ENCODE results near the gene CTDP1.

CTDP1 gene

DNA sequence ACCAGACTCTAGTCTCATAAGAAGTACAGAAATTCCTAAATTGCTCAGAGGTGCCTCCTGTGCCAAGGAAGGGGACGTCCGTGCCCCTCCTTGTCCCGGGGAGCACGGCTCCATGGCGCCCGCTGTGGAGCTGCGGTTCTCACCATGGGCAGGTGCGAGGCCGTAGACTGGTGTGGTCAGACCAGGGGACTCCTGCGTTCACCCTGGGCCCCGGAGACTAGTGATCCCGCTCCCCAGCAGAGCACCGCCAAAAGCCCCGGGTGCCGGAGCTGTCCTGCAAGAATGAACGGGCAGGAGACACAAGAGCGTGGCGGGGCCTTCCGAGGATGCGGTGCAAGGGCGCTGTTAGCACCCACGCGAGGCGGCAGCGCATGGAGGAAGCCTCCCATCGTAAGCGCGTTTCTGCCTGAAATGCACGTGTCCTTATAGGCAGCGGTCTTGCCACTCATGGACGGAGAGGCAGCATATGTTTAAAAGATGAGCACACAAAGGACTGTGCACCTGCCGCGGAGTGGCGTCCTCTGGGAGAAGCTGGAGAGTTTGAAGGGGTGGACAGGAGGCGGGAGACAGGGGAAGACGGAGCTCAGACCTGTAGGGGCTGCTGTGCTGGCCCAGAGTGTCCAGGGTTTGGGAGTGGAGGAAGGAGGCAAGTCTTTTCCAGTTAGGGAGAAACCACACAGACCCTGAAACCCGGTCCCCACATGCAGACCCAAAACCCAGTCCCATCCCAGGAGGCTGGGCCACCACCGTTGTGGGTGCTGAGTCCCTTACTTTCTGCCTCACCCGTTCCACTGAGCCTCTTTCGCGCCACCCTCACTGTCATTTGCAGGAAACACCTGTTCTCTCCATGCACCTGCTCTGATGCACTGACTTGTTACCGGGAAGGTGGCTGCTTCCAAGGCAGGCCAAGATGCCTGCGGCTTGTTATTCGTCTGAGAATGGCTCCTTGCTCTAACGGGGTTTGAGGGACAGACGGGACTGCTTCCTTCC, 110.6 kb downstream of the CTDP1 start:
- H3K9ac ChIP-seq (ENCODE audit: low read length) = no peak overlapping the region
- H3K4me3 ChIP-seq (ENCODE audit: low read depth, low read length, poor library complexity, severe bottlenecking) = no peak overlapping the region
- no peaks in the 10 kb centered on the region for H3K9me2 ChIP-seq (ENCODE audit: low read depth, low read length)
- no peaks in the 10 kb centered on the region for H4K20me1 ChIP-seq (ENCODE audit: insufficient read depth, low read length)
- TF ChIP-seq, protein P1, sequence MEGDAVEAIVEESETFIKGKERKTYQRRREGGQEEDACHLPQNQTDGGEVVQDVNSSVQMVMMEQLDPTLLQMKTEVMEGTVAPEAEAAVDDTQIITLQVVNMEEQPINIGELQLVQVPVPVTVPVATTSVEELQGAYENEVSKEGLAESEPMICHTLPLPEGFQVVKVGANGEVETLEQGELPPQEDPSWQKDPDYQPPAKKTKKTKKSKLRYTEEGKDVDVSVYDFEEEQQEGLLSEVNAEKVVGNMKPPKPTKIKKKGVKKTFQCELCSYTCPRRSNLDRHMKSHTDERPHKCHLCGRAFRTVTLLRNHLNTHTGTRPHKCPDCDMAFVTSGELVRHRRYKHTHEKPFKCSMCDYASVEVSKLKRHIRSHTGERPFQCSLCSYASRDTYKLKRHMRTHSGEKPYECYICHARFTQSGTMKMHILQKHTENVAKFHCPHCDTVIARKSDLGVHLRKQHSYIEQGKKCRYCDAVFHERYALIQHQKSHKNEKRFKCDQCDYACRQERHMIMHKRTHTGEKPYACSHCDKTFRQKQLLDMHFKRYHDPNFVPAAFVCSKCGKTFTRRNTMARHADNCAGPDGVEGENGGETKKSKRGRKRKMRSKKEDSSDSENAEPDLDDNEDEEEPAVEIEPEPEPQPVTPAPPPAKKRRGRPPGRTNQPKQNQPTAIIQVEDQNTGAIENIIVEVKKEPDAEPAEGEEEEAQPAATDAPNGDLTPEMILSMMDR (IDR thresholded peaks at IDR 0.05; ENCODE audit: low read length) = no peak
- TF ChIP-seq EZH2 (IDR thresholded peaks at IDR 0.05; ENCODE audit: borderline replicate concordance, low read length) = no peak
- H3K27me3 ChIP-seq (ENCODE audit: insufficient read depth, low read length) = peaks cover 12% of the 10 kb centered on the region; the same call in 1 of the 2 replicates
- peaks cover 18% of the 10 kb centered on the region for H3K4me1 ChIP-seq (ENCODE audit: insufficient read depth, low read length, severe bottlenecking)
- H3K27ac ChIP-seq (ENCODE audit: low read depth, low read length, poor library complexity, severe bottlenecking) = no peak overlapping the region
- no peaks in the 10 kb centered on the region for H3K36me3 ChIP-seq (ENCODE audit: insufficient read depth, low read length)
- H2AFZ ChIP-seq (ENCODE audit: low read length) = no peak overlapping the region
- H3F3A ChIP-seq (ENCODE audit: insufficient read depth, low read length) = no peaks in the 10 kb centered on the region
- no peaks in the 10 kb centered on the region for H3K79me2 ChIP-seq (ENCODE audit: insufficient read depth, low read length)
- H3K4me2 ChIP-seq (ENCODE audit: low read length) = no peak overlapping the region
- H3K9me3 ChIP-seq (ENCODE audit: low read length) = no peaks in the 10 kb centered on the region

DNA sequence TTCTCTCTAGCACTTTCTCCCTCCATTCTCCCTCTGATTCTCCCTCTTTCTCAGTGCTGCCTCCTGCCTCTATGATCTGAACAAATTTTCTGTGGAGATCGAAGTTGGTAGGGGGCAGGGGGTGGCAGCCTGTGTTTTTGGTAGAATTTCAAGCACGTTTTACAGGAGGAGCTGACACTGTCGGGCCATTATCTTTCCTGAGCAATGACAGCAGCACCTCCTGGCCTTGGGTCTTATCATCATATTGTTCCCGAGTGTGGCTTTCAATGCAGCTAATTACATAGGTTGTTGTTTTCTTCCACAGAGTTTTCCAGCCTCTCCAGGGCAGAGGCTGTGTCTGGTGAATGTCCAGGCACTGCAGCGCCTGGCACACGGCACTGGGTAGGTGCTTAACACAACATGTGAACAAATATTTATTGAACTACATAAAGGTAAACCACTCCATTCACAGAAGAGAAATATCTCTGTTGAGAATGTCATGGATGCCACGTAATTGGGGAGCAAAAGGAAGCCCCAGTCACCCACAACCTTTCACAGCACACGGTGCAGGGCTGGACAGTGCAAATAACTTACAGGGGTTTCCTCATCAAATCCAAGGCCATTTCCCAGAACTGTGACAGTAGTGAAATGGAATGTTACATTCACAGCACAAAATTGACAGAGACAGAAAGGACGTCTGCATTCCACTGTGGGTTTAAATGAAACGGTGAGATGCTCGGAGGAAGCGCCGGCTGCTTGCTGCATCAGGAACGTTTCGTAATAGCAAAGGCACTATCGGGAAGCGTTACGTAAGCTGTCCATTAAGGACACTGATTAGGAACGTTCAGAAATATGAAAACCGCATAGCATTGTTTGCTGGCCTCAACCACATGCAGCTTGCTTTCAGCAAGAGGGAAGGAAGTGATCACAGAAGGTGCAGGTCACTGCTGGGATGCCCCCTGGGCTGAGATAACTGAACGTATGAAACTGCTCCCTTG, 111.7 kb downstream of the CTDP1 start:
- H3K4me3 ChIP-seq (ENCODE audit: low read depth, low read length, poor library complexity, severe bottlenecking) = no peak overlapping the region
- no peak for TF ChIP-seq EZH2 (IDR thresholded peaks at IDR 0.05; ENCODE audit: borderline replicate concordance, low read length)
- TF ChIP-seq, protein P1 (IDR thresholded peaks at IDR 0.05; ENCODE audit: low read length) = no peak
- H3K9me2 ChIP-seq (ENCODE audit: low read depth, low read length) = no peaks in the 10 kb centered on the region
- H3K9me3 ChIP-seq (ENCODE audit: low read length) = no peaks in the 10 kb centered on the region
- H3K79me2 ChIP-seq (ENCODE audit: insufficient read depth, low read length) = no peaks in the 10 kb centered on the region
- H3K4me1 ChIP-seq (ENCODE audit: insufficient read depth, low read length, severe bottlenecking) = peaks cover 15% of the 10 kb centered on the region
- no peaks in the 10 kb centered on the region for H4K20me1 ChIP-seq (ENCODE audit: insufficient read depth, low read length)
- no peaks in the 10 kb centered on the region for H3F3A ChIP-seq (ENCODE audit: insufficient read depth, low read length)
- H3K36me3 ChIP-seq (ENCODE audit: insufficient read depth, low read length) = no peaks in the 10 kb centered on the region
- peaks cover 12% of the 10 kb centered on the region; the same call in 1 of the 2 replicates for H3K27me3 ChIP-seq (ENCODE audit: insufficient read depth, low read length)
- H2AFZ ChIP-seq (ENCODE audit: low read length) = no peak overlapping the region
- no peak overlapping the region for H3K9ac ChIP-seq (ENCODE audit: low read length)
- no peak overlapping the region for H3K4me2 ChIP-seq (ENCODE audit: low read length)
- no peak overlapping the region for H3K27ac ChIP-seq (ENCODE audit: low read depth, low read length, poor library complexity, severe bottlenecking)

Measured in OCI-LY1 (cell line).